Loucy (cell line): ENCODE measurements around the gene USO1.

Experiments used
- EZH2phosphoT487 ChIP-seq: fragments of 200-600 bp; IDR thresholded peaks from 2 replicates; pipeline ENCODE4 v1.6.1; 2018; ENCODE audit warnings: antibody characterized with exemption, mild to moderate bottlenecking, moderate library complexity, borderline replicate concordance
- TF ChIP-seq, protein P1 (sequence below): fragments of 200-600 bp; sonication (generic); conservative IDR thresholded peaks from 2 replicates; pipeline ENCODE4 v1.5.1; 2014; ENCODE audit warnings: mild to moderate bottlenecking, antibody characterized with exemption, low read length

- TF ChIP-seq, protein P1, sequence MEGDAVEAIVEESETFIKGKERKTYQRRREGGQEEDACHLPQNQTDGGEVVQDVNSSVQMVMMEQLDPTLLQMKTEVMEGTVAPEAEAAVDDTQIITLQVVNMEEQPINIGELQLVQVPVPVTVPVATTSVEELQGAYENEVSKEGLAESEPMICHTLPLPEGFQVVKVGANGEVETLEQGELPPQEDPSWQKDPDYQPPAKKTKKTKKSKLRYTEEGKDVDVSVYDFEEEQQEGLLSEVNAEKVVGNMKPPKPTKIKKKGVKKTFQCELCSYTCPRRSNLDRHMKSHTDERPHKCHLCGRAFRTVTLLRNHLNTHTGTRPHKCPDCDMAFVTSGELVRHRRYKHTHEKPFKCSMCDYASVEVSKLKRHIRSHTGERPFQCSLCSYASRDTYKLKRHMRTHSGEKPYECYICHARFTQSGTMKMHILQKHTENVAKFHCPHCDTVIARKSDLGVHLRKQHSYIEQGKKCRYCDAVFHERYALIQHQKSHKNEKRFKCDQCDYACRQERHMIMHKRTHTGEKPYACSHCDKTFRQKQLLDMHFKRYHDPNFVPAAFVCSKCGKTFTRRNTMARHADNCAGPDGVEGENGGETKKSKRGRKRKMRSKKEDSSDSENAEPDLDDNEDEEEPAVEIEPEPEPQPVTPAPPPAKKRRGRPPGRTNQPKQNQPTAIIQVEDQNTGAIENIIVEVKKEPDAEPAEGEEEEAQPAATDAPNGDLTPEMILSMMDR = no peak
- TF ChIP-seq EZH2phosphoT487 = no peak
These were observed 54.9 kb downstream of the USO1 start for GRCh38 chr4:75779105-75779757.
